H1 (cell line): ENCODE measurements around the gene ZFP1.

Experiments
- ATF3 ChIP-seq: IDR thresholded peaks from 2 replicates; pipeline ENCODE4 v1.6.1; 2011; ENCODE audit warnings: low read depth, mild to moderate bottlenecking, low read length; ENCODE audit not compliant: insufficient read depth
- BACH1 ChIP-seq: IDR thresholded peaks from 2 replicates; pipeline ENCODE4 v1.6.1; 2012; ENCODE audit warnings: low read length, improper control_type of control experiment
- CHD2 ChIP-seq: IDR thresholded peaks from 2 replicates; pipeline ENCODE4 v1.6.1; 2012; ENCODE audit warnings: low read length, improper control_type of control experiment
- EP300 ChIP-seq, 2 experiments: IDR thresholded peaks; 1 replicate in 1 of 2; 2 replicates in 1 of 2; pipeline ENCODE4 v1.6.1; 2011 to 2012; ENCODE audit warnings: low read depth in 2 of 2, low read length in 2 of 2, mild to moderate bottlenecking in 2 of 2, borderline replicate concordance in 1 of 2, inconsistent platforms in 1 of 2, moderate library complexity in 1 of 2
- EZH2 ChIP-seq: fragments of 200-600 bp; sonication (generic); IDR thresholded peaks from 2 replicates; pipeline ENCODE4 v1.7.1; 2012; ENCODE audit warnings: low read depth, mild to moderate bottlenecking, moderate library complexity, low read length, inconsistent platforms; ENCODE audit not compliant: severe bottlenecking
- NRF1 ChIP-seq: IDR thresholded peaks from 2 replicates; pipeline ENCODE4 v1.6.1; 2011; ENCODE audit warnings: mild to moderate bottlenecking, low read depth, low read length, improper control_type of control experiment
- RXRA ChIP-seq: IDR thresholded peaks from 2 replicates; pipeline ENCODE4 v1.6.1; 2011; ENCODE audit warnings: low read depth, mild to moderate bottlenecking, low read length, moderate library complexity; ENCODE audit not compliant: insufficient read depth
- TAF7 ChIP-seq: optimal IDR thresholded peaks from 2 replicates; pipeline ENCODE3; 2011; ENCODE audit warnings: low read depth, mild to moderate bottlenecking, inconsistent platforms, low read length, moderate library complexity, borderline replicate concordance
- TCF12 ChIP-seq: IDR thresholded peaks from 2 replicates; pipeline ENCODE4 v1.6.1; 2011; ENCODE audit warnings: low read depth, mild to moderate bottlenecking, low read length
- ZNF274 ChIP-seq: IDR thresholded peaks from 2 replicates; pipeline ENCODE4 v1.7.0; 2012; ENCODE audit warnings: low read length, borderline replicate concordance; ENCODE audit errors: extremely low read depth
- TF ChIP-seq, protein P1 (sequence below), 3 experiments: IDR thresholded peaks; 1 replicate in 2 of 3; 2 replicates in 1 of 3; pipeline versions ENCODE4 v1.5.1 to v1.6.1; 2011; ENCODE audit warnings: low read length in 3 of 3, mild to moderate bottlenecking in 3 of 3, inconsistent platforms in 2 of 3, low read depth in 1 of 3, moderate library complexity in 1 of 3; ENCODE audit not compliant: insufficient read depth in 1 of 3; ENCODE audit errors: control extremely low read depth in 1 of 3

- TF ChIP-seq, protein P1, sequence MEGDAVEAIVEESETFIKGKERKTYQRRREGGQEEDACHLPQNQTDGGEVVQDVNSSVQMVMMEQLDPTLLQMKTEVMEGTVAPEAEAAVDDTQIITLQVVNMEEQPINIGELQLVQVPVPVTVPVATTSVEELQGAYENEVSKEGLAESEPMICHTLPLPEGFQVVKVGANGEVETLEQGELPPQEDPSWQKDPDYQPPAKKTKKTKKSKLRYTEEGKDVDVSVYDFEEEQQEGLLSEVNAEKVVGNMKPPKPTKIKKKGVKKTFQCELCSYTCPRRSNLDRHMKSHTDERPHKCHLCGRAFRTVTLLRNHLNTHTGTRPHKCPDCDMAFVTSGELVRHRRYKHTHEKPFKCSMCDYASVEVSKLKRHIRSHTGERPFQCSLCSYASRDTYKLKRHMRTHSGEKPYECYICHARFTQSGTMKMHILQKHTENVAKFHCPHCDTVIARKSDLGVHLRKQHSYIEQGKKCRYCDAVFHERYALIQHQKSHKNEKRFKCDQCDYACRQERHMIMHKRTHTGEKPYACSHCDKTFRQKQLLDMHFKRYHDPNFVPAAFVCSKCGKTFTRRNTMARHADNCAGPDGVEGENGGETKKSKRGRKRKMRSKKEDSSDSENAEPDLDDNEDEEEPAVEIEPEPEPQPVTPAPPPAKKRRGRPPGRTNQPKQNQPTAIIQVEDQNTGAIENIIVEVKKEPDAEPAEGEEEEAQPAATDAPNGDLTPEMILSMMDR (IDR thresholded peaks at IDR 0.05; ENCODE audit: control extremely low read depth in 1 of 3, insufficient read depth in 1 of 3, low read depth in 1 of 3, low read length in 3 of 3), result no peak
- TF ChIP-seq ZNF274, result no peak
- TF ChIP-seq RXRA, result no peak
- no peak for TF ChIP-seq BACH1
- no peak for TF ChIP-seq TAF7
- no peak for TF ChIP-seq EP300 (IDR thresholded peaks at IDR 0.05; ENCODE audit: borderline replicate concordance in 1 of 2, low read depth in 2 of 2, low read length in 2 of 2)
- no peak for TF ChIP-seq EZH2
- no peak for TF ChIP-seq CHD2
- no peak for TF ChIP-seq ATF3
- TF ChIP-seq TCF12, result no peak
- TF ChIP-seq NRF1, result no peak
Measured at GRCh38 chr16:75104836-75105235, 43.5 kb upstream of the ZFP1 start.
